ENCODE data around the gene THAP11.

THAP11 gene

GRCh38 chr16:67820608-67821259 is 21.4 kb upstream of the THAP11 start:
- Histone ChIP-seq H3K4me3 (ENCODE audit: control insufficient read depth in 1 of 7, extremely low read depth in 1 of 7, insufficient read depth in 4 of 7, low read depth in 2 of 7, low read length in 6 of 7) (no peak overlapping the region), H3K36me3 (ENCODE audit: control insufficient read depth in 4 of 4, insufficient read depth in 4 of 4, low read length in 3 of 4) (peaks cover 0 to 2% (median 0%) of the 10 kb centered on the region in 4 experiments), H3K27me3 (replicated peaks in 2 of 5; ENCODE audit: control insufficient read depth in 4 of 5, insufficient read depth in 5 of 5, low read length in 4 of 5) (no peaks in the 10 kb centered on the region), H3K27ac (ENCODE audit: insufficient read depth in 1 of 2, low read depth in 1 of 2, low read length in 2 of 2, poor library complexity in 1 of 2, severe bottlenecking in 2 of 2) (no peak overlapping the region), H3K9me3 (ENCODE audit: control extremely low read depth in 1 of 5, control insufficient read depth in 4 of 5, insufficient read depth in 2 of 5, low read depth in 1 of 5, low read length in 4 of 5) (no peaks in the 10 kb centered on the region), H3K4me1 (ENCODE audit: control extremely low read depth in 1 of 4, control insufficient read depth in 4 of 4, insufficient read depth in 4 of 4, low read length in 3 of 4) (peaks cover 0 to 2% (median 0%) of the 10 kb centered on the region in 4 experiments)
- POLR2A ChIA-PET = no interaction called here
- WGBS (ENCODE audit: insufficient coverage) = 97% methylated on average over 11 of the region's 11 CpGs
- CTCF ChIA-PET = interaction anchor here (1.1 to 1.5 kb wide), 4 partner anchors 10 to 43 kb away, joined by 3 to 5 read pairs (median 4); no protein-coding TSS in a partner anchor
- DNase-seq = no peak

GRCh38 chr16:67822511-67822910 is 19.6 kb upstream of the THAP11 start:
- CTCF ChIA-PET = interaction anchor here (1.0 kb wide), 1 partner anchor 18 kb away, joined by 3 read pairs; no protein-coding TSS in a partner anchor
- 100% methylated on average over 2 of the region's 2 CpGs for WGBS (ENCODE audit: insufficient coverage)
- POLR2A ChIA-PET = interaction anchor here (0.5 kb wide), 1 partner anchor 129 kb away, joined by 3 read pairs; no protein-coding TSS in a partner anchor

GRCh38 chr16:67825119-67825518 is 17.0 kb upstream of the THAP11 start:
- 94% methylated on average over 7 of the region's 8 CpGs for WGBS (ENCODE audit: insufficient coverage)
- POLR2A ChIA-PET = no interaction called here
- no peaks in the 10 kb centered on the region for H3K9me3 ChIP-seq (ENCODE audit: control extremely low read depth in 1 of 5, control insufficient read depth in 4 of 5, insufficient read depth in 2 of 5, low read depth in 1 of 5, low read length in 4 of 5)
- H3K27me3 ChIP-seq (replicated peaks in 2 of 5; ENCODE audit: control insufficient read depth in 4 of 5, insufficient read depth in 5 of 5, low read length in 4 of 5) = no peaks in the 10 kb centered on the region
- no peak overlapping the region for H3K27ac ChIP-seq (ENCODE audit: insufficient read depth in 1 of 2, low read depth in 1 of 2, low read length in 2 of 2, poor library complexity in 1 of 2, severe bottlenecking in 2 of 2)
- H3K4me1 ChIP-seq (ENCODE audit: control extremely low read depth in 1 of 4, control insufficient read depth in 4 of 4, insufficient read depth in 4 of 4, low read length in 3 of 4) = peaks cover 0 to 2% (median 0%) of the 10 kb centered on the region in 4 experiments
- H3K4me3 ChIP-seq (ENCODE audit: control insufficient read depth in 1 of 7, extremely low read depth in 1 of 7, insufficient read depth in 4 of 7, low read depth in 2 of 7, low read length in 6 of 7) = no peak overlapping the region
- DNase-seq = no peak
- peaks cover 5 to 38% (median 27%) of the 10 kb centered on the region in 4 experiments for H3K36me3 ChIP-seq (ENCODE audit: control insufficient read depth in 4 of 4, insufficient read depth in 4 of 4, low read length in 3 of 4)
- CTCF ChIA-PET = interaction anchor here (0.9 to 2.2 kb wide), 3 partner anchors 15 to 151 kb away, joined by 4 to 7 read pairs (median 4); no protein-coding TSS in a partner anchor

More at GRCh38 chr16:67822511-67822910, 19.6 kb upstream of the THAP11 start:
- no peak for DNase-seq
- H3K27me3 ChIP-seq (replicated peaks in 2 of 5; ENCODE audit: control insufficient read depth in 4 of 5, insufficient read depth in 5 of 5, low read length in 4 of 5) = no peaks in the 10 kb centered on the region
- H3K27ac ChIP-seq (ENCODE audit: insufficient read depth in 1 of 2, low read depth in 1 of 2, low read length in 2 of 2, poor library complexity in 1 of 2, severe bottlenecking in 2 of 2) = no peak overlapping the region
- peaks cover 2 to 13% (median 9%) of the 10 kb centered on the region in 4 experiments for H3K36me3 ChIP-seq (ENCODE audit: control insufficient read depth in 4 of 4, insufficient read depth in 4 of 4, low read length in 3 of 4)
- no peak overlapping the region for H3K4me3 ChIP-seq (ENCODE audit: control insufficient read depth in 1 of 7, extremely low read depth in 1 of 7, insufficient read depth in 4 of 7, low read depth in 2 of 7, low read length in 6 of 7)
- peaks cover 0 to 2% (median 0%) of the 10 kb centered on the region in 4 experiments for H3K4me1 ChIP-seq (ENCODE audit: control extremely low read depth in 1 of 4, control insufficient read depth in 4 of 4, insufficient read depth in 4 of 4, low read length in 3 of 4)
- no peaks in the 10 kb centered on the region for H3K9me3 ChIP-seq (ENCODE audit: control extremely low read depth in 1 of 5, control insufficient read depth in 4 of 5, insufficient read depth in 2 of 5, low read depth in 1 of 5, low read length in 4 of 5)

GRCh38 chr16:67825906-67826305 is 16.2 kb upstream of the THAP11 start:
- no peaks in the 10 kb centered on the region for H3K9me3 ChIP-seq (ENCODE audit: control extremely low read depth in 1 of 5, control insufficient read depth in 4 of 5, insufficient read depth in 2 of 5, low read depth in 1 of 5, low read length in 4 of 5)
- H3K27ac ChIP-seq (ENCODE audit: insufficient read depth in 1 of 2, low read depth in 1 of 2, low read length in 2 of 2, poor library complexity in 1 of 2, severe bottlenecking in 2 of 2) = no peak overlapping the region
- no peak overlapping the region for H3K4me3 ChIP-seq (ENCODE audit: control insufficient read depth in 1 of 7, extremely low read depth in 1 of 7, insufficient read depth in 4 of 7, low read depth in 2 of 7, low read length in 6 of 7)
- H3K36me3 ChIP-seq (ENCODE audit: control insufficient read depth in 4 of 4, insufficient read depth in 4 of 4, low read length in 3 of 4) = peaks cover 6 to 46% (median 33%) of the 10 kb centered on the region in 4 experiments
- WGBS (ENCODE audit: insufficient coverage) = over 99% methylated on average over 10 of the region's 14 CpGs
- H3K4me1 ChIP-seq (ENCODE audit: control extremely low read depth in 1 of 4, control insufficient read depth in 4 of 4, insufficient read depth in 4 of 4, low read length in 3 of 4) = peaks cover 0 to 2% (median 0%) of the 10 kb centered on the region in 4 experiments
- H3K27me3 ChIP-seq (replicated peaks in 2 of 5; ENCODE audit: control insufficient read depth in 4 of 5, insufficient read depth in 5 of 5, low read length in 4 of 5) = no peaks in the 10 kb centered on the region
- DNase-seq = no peak
- POLR2A ChIA-PET = no interaction called here
- CTCF ChIA-PET = interaction anchor here (1.6 to 2.2 kb wide), 2 partner anchors 15 kb away, joined by 4 to 7 read pairs; no protein-coding TSS in a partner anchor

- Histone ChIP-seq H3K27ac (ENCODE audit: insufficient read depth in 1 of 2, low read depth in 1 of 2, low read length in 2 of 2, poor library complexity in 1 of 2, severe bottlenecking in 2 of 2) (no peak overlapping the region), H3K4me3 (ENCODE audit: control insufficient read depth in 1 of 7, extremely low read depth in 1 of 7, insufficient read depth in 4 of 7, low read depth in 2 of 7, low read length in 6 of 7) (no peak overlapping the region), H3K36me3 (ENCODE audit: control insufficient read depth in 4 of 4, insufficient read depth in 4 of 4, low read length in 3 of 4) (peaks cover 13 to 60% (median 41%) of the 10 kb centered on the region in 4 experiments), H3K4me1 (ENCODE audit: control extremely low read depth in 1 of 4, control insufficient read depth in 4 of 4, insufficient read depth in 4 of 4, low read length in 3 of 4) (peaks cover 0 to 14% (median 11%) of the 10 kb centered on the region in 4 experiments), H3K9me3 (ENCODE audit: control extremely low read depth in 1 of 5, control insufficient read depth in 4 of 5, insufficient read depth in 2 of 5, low read depth in 1 of 5, low read length in 4 of 5) (no peaks in the 10 kb centered on the region), H3K27me3 (replicated peaks in 2 of 5; ENCODE audit: control insufficient read depth in 4 of 5, insufficient read depth in 5 of 5, low read length in 4 of 5) (no peaks in the 10 kb centered on the region)
- 97% methylated on average over 4 of the region's 4 CpGs for WGBS (ENCODE audit: insufficient coverage)
- ChIA-PET CTCF (interaction anchor here (1.0 to 3.4 kb wide), 3 partner anchors 12 to 46 kb away, joined by 3 to 19 read pairs (median 3); no protein-coding TSS in a partner anchor), POLR2A (no interaction called here)
- DNase-seq = no peak
Measured at GRCh38 chr16:67828651-67829050, 13.5 kb upstream of the THAP11 start.

- peak in 1 of 3 donors; percentile 6 for DNase-seq
- WGBS (ENCODE audit: insufficient coverage) = 0% methylated on average over 1 of the region's 3 CpGs
Measured at GRCh38 chr16:67833030-67833414, 9.1 kb upstream of the THAP11 start.

More at GRCh38 chr16:67833030-67833414, 9.1 kb upstream of the THAP11 start:
- peak overlapping the region; percentile 19 to 81 for H3K27ac ChIP-seq (ENCODE audit: insufficient read depth in 1 of 2, low read depth in 1 of 2, low read length in 2 of 2, poor library complexity in 1 of 2, severe bottlenecking in 2 of 2)
- H3K36me3 ChIP-seq (ENCODE audit: control insufficient read depth in 4 of 4, insufficient read depth in 4 of 4, low read length in 3 of 4) = peaks cover 11 to 44% (median 26%) of the 10 kb centered on the region in 4 experiments
- H3K4me3 ChIP-seq (ENCODE audit: control insufficient read depth in 1 of 7, extremely low read depth in 1 of 7, insufficient read depth in 4 of 7, low read depth in 2 of 7, low read length in 6 of 7) = peak overlapping the region; percentile 60 to 83 (median 74)
- ChIA-PET CTCF (interaction anchor here (1.2 to 2.1 kb wide), 7 partner anchors 9 to 39 kb away, joined by 3 to 10 read pairs (median 5); no protein-coding TSS in a partner anchor), POLR2A (interaction anchor here (0.8 kb wide), 1 partner anchor 22 kb away, joined by 3 read pairs; no protein-coding TSS in a partner anchor)
- no peaks in the 10 kb centered on the region for H3K9me3 ChIP-seq (ENCODE audit: control extremely low read depth in 1 of 5, control insufficient read depth in 4 of 5, insufficient read depth in 2 of 5, low read depth in 1 of 5, low read length in 4 of 5)
- no peaks in the 10 kb centered on the region for H3K27me3 ChIP-seq (replicated peaks in 2 of 5; ENCODE audit: control insufficient read depth in 4 of 5, insufficient read depth in 5 of 5, low read length in 4 of 5)
- peaks cover 3 to 18% (median 15%) of the 10 kb centered on the region in 4 experiments for H3K4me1 ChIP-seq (ENCODE audit: control extremely low read depth in 1 of 4, control insufficient read depth in 4 of 4, insufficient read depth in 4 of 4, low read length in 3 of 4)

Data from common myeloid progenitor, CD34-positive (primary cell).